HepG2 (cell line): ENCODE data around the gene SLC1A5. TPM values are rescaled to one million over a fixed set of nuclear protein-coding genes. Genes with fewer than 3 reads are reported as not detected.

Experiments used
- ATAC-seq: fragments of 200-7000 bp; cut with Tn5 transposase; 3 replicates; pipeline ENCODE4 v1.9.1; 2020; ENCODE audit warnings: mild to moderate bottlenecking, moderate library complexity
- BruUV-seq: library from RNA; stranded (reverse); fragments of 400-500 nt; replicated peaks from 2 replicates; lab custom pipeline; 2021; lab: Mats Ljungman, UMichigan
- CTCF ChIA-PET: fragments of 300-600 bp; formaldehyde crosslinking; extraction: SDS; loops from one replicate; lab custom pipeline; 2021; ENCODE audit warnings: low total read pairs, inconsistent platforms, low intra/inter-chr PET ratio; lab: Yijun Ruan, JAX
- POLR2A ChIA-PET: fragments of 350-600 bp; sonication (Branson Sonifier 250); formaldehyde crosslinking; loops from one replicate; lab custom pipeline; 2020; ENCODE audit warnings: antibody characterized with exemption, inconsistent platforms; lab: Yijun Ruan, JAX
- DNase-seq: peaks from one replicate; pipeline ENCODE4 v3.0.0-alpha.2; 2015; ENCODE audit warnings: low spot score
- FAIRE-seq: peaks from 3 replicates; lab custom pipeline; 2011; peaks lifted over from hg19 to GRCh38; lab: Jason Lieb, UNC
- H2AFZ ChIP-seq: one replicate; pipeline ENCODE4 v1.6.1; 2011; ENCODE audit warnings: low read length, inconsistent platforms
- H3K27ac ChIP-seq: fragments of 300-600 bp; 3 replicates; pipeline ENCODE4 v1.8.0; 2011; ENCODE audit warnings: mixed run types, mild to moderate bottlenecking, mixed read lengths, low read length, inconsistent platforms; ENCODE audit not compliant: insufficient read depth; ENCODE audit errors: extremely low read length
- H3K27me3 ChIP-seq, 2 experiments: fragments of 200-600 bp in 1 of 2; 2 replicates in 1 of 2; 3 replicates in 1 of 2; pipeline versions ENCODE4 v1.6.0 to v1.8.0; 2011; ENCODE audit warnings: low read length in 2 of 2, mild to moderate bottlenecking in 2 of 2, moderate library complexity in 2 of 2, inconsistent platforms in 1 of 2; ENCODE audit not compliant: insufficient read depth in 2 of 2, control insufficient read depth in 1 of 2
- H3K36me3 ChIP-seq, 2 experiments: fragments of 200-600 bp in 1 of 2; replicated peaks in 1 of 2; 2 replicates in 1 of 2; 3 replicates in 1 of 2; pipeline versions ENCODE4 v1.5.1 to v1.8.0; 2011; ENCODE audit warnings: low read length in 2 of 2, inconsistent platforms in 1 of 2; ENCODE audit not compliant: insufficient read depth in 2 of 2, control insufficient read depth in 1 of 2
- H3K4me1 ChIP-seq: 2 replicates; pipeline ENCODE4 v1.5.1; 2012; ENCODE audit warnings: low read length, inconsistent platforms; ENCODE audit not compliant: insufficient read depth
- H3K4me2 ChIP-seq: 2 replicates; pipeline ENCODE4 v1.6.0; 2011; ENCODE audit warnings: low read depth, low read length, inconsistent platforms
- H3K4me3 ChIP-seq, 3 experiments: fragments of 200-600 bp in 1 of 3; sonication (generic), shearing (Covaris generic) in 1 of 3; replicated peaks in 1 of 3; 2 replicates each; pipeline ENCODE4 v1.5.1; 2011 to 2016; ENCODE audit warnings: low read length in 3 of 3, inconsistent platforms in 2 of 3, low read depth in 2 of 3, mild to moderate bottlenecking in 2 of 3, control low read depth in 1 of 3, mixed read lengths in 1 of 3; ENCODE audit not compliant: insufficient read depth in 1 of 3
- H3K79me2 ChIP-seq: one replicate; pipeline ENCODE4 v1.6.1; 2011; ENCODE audit warnings: low read length, inconsistent platforms; ENCODE audit not compliant: insufficient read depth
- H3K9ac ChIP-seq: 2 replicates; pipeline ENCODE4 v1.6.0; 2011; ENCODE audit warnings: mild to moderate bottlenecking, low read depth, low read length, inconsistent platforms; ENCODE audit not compliant: insufficient read depth
- H3K9me3 ChIP-seq: 2 replicates; pipeline ENCODE4 v1.5.1; 2012; ENCODE audit warnings: mild to moderate bottlenecking, low read length
- H4K20me1 ChIP-seq: 2 replicates; pipeline ENCODE4 v1.6.0; 2011; ENCODE audit warnings: inconsistent platforms, mild to moderate bottlenecking, low read length, moderate library complexity; ENCODE audit not compliant: insufficient read depth
- ARNT ChIP-seq: fragments of 450-650 bp; IDR thresholded peaks from 2 replicates; pipeline ENCODE4 v1.6.1; 2017
- ATF7 ChIP-seq, 2 experiments: fragments of 450-650 bp in 1 of 2; sonication (generic) in 1 of 2; formaldehyde crosslinking in 1 of 2; IDR thresholded peaks; 2 replicates each; pipeline versions ENCODE4 v1.4.0 to v1.6.1; 2016 to 2020; ENCODE audit warnings: antibody characterized with exemption in 1 of 2, mild to moderate bottlenecking in 1 of 2, missing genetic modification reagents in 1 of 2
- CREB1 ChIP-seq, 2 experiments: fragments of 450-650 bp in 1 of 2; IDR thresholded peaks; 2 replicates each; pipeline ENCODE4 v1.6.1; 2016 to 2017; ENCODE audit warnings: control low read depth in 1 of 2, mild to moderate bottlenecking in 1 of 2, missing compliant biosample characterization in 1 of 2, missing genetic modification characterization in 1 of 2
- CREM ChIP-seq, 2 experiments: sonication (generic) in 1 of 2; formaldehyde crosslinking in 1 of 2; IDR thresholded peaks; 2 replicates each; pipeline versions ENCODE4 v1.4.0 to v1.6.1; 2016 to 2020; ENCODE audit warnings: antibody characterized with exemption in 1 of 2, mild to moderate bottlenecking in 1 of 2, missing genetic modification reagents in 1 of 2
- EEA1 ChIP-seq: sonication (generic); formaldehyde crosslinking; IDR thresholded peaks from 2 replicates; pipeline ENCODE4 v1.5.1; 2020; ENCODE audit warnings: mild to moderate bottlenecking, missing genetic modification reagents, borderline replicate concordance
- KDM6A ChIP-seq: IDR thresholded peaks from 2 replicates; pipeline ENCODE4 v1.6.1; 2016; ENCODE audit warnings: low read depth
- MXD4 ChIP-seq: IDR thresholded peaks from 2 replicates; pipeline ENCODE4 v1.6.1; 2016; ENCODE audit warnings: mild to moderate bottlenecking, missing biosample characterization, missing genetic modification reagents
- PITX1 ChIP-seq: sonication (generic); formaldehyde crosslinking; IDR thresholded peaks from 2 replicates; pipeline ENCODE4 v1.5.1; 2020; ENCODE audit warnings: mild to moderate bottlenecking, missing genetic modification reagents
- RELA ChIP-seq: sonication (generic); formaldehyde crosslinking; IDR thresholded peaks from 2 replicates; pipeline ENCODE4 v1.4.0; 2020; ENCODE audit warnings: missing genetic modification reagents
- SSRP1 ChIP-seq: IDR thresholded peaks from 2 replicates; pipeline ENCODE4 v1.6.1; 2016; ENCODE audit warnings: control low read depth
- XBP1 ChIP-seq: sonication (generic); formaldehyde crosslinking; IDR thresholded peaks from 2 replicates; pipeline ENCODE4 v1.5.0; 2020; ENCODE audit warnings: missing genetic modification reagents
- ZNF263 ChIP-seq: sonication (generic); formaldehyde crosslinking; IDR thresholded peaks from 2 replicates; pipeline ENCODE4 v1.4.0; 2020; ENCODE audit warnings: missing genetic modification reagents
- WGBS: methylation state at CpG from one replicate; pipeline ENCODE4 v1.1.6; 2017; ENCODE audit warnings: low lambda C conversion rate; 5-methylcytosine and 5-hydroxymethylcytosine counted together
- in situ Hi-C: cut with HindIII; loops from 2 replicates; pipeline ENCODE4 v1.10.0; 2017; ENCODE audit warnings: low pct_unique_long_range_greater_than_20kb; ENCODE audit not compliant: extremely low pct_ligation_motif_present
- intact Hi-C: fragments of 100-400 bp; cut with micrococcal nuclease; formaldehyde crosslinking; loops from one replicate; pipeline ENCODE4 v1.10.0; 2022; ENCODE audit not compliant: unreplicated experiment
- polyA plus RNA-seq, 8 experiments: library from polyadenylated mRNA; depleted of rRNA in 3 of 8; stranded (reverse) in 7 of 8; unstranded in 1 of 8; fragments of >200 nt; fragmentation: Illumina TruSeq in 4 of 8; extraction: Trizol in 4 of 8; gene quantifications; 2 replicates each; pipeline versions ENCODE4 v1.2.1 to v1.2.3, GENCODE V29; 2011 to 2016; ENCODE audit warnings: low read depth in 4 of 8, missing spikeins in 1 of 8, mixed read lengths in 1 of 8; ENCODE audit not compliant: insufficient read depth in 1 of 8
- total RNA-seq, 5 experiments: library from RNA; depleted of rRNA; stranded (reverse); fragments of >200 nt; fragmentation: Illumina TruSeq; extraction: Trizol; gene quantifications; 2 replicates each; pipeline ENCODE4 v1.2.3, GENCODE V29; 2016; ENCODE audit warnings: low read depth in 1 of 5
- TF ChIP-seq, protein P1 (sequence below): sonication (generic); formaldehyde crosslinking; IDR thresholded peaks from 2 replicates; pipeline ENCODE4 v1.5.1; 2020; ENCODE audit warnings: missing genetic modification reagents, mild to moderate bottlenecking, borderline replicate concordance
- TF ChIP-seq, protein P2 (sequence below): fragments of 450-650 bp; IDR thresholded peaks from 2 replicates; pipeline ENCODE4 v1.6.1; 2017; ENCODE audit warnings: mild to moderate bottlenecking

SLC1A5 gene
- total and polyA plus RNA-seq, 2 of the 13 experiments (the other 11 are each of a cell fraction or from before 2014, with no cell fraction given), result 120 to 159 TPM

DNA sequence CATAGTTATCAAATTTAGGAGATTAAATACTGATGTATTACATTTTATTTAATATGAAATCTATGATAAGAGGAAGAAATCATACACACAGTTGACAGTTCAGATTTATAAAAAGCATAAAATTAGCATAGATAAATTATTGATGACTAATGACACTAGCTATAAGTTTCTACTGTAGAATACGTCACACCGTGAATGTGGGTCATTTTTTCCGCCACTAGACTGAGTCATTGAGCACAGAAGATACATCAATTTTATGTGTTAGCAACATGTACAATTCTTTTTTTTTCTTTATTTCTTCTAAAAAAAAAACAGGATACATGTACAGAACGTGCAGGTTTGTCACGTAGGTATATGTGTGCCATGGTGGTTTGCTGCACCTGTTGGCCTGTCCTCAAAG, 40.1 kb upstream of the SLC1A5 start:
- DNase-seq (no peak), ATAC-seq (no peak), FAIRE-seq (no peak)
- WGBS, result 63% methylated on average over 5 of the region's 5 CpGs
- no TSS peak for BruUV-seq
- peaks cover 29% of the 10 kb centered on the region for H3K4me1 ChIP-seq
- ChIA-PET POLR2A (interaction anchor here (0.6 kb wide), 1 partner anchor 1530 kb away, joined by 3 read pairs; no protein-coding TSS in a partner anchor), CTCF (no interaction called here)
- H3K4me2 ChIP-seq, result no peak overlapping the region
- H3K9ac ChIP-seq, result no peak overlapping the region
- no peak overlapping the region for H2AFZ ChIP-seq
- no peaks in the 10 kb centered on the region for H3K36me3 ChIP-seq
- H3K9me3 ChIP-seq, result no peaks in the 10 kb centered on the region
- no peaks in the 10 kb centered on the region; a peak in 1 of 5 replicates for H3K27me3 ChIP-seq
- H4K20me1 ChIP-seq, result no peaks in the 10 kb centered on the region
- intact Hi-C loops, result no loop called here
- no peak overlapping the region for H3K4me3 ChIP-seq
- TF ChIP-seq ARNT (no peak), CREM (IDR thresholded peaks at IDR 0.05) (no peak), CREM (CRISPR knock-in tag; IDR thresholded peaks at IDR 0.05) (no peak), CREB1 (IDR thresholded peaks at IDR 0.05) (peak; percentile 21; the same call in 1 of the 2 replicates), CREB1 (CRISPR knock-in tag; IDR thresholded peaks at IDR 0.05) (no peak), PITX1 (CRISPR knock-in tag) (no peak)
- no peaks in the 10 kb centered on the region for H3K79me2 ChIP-seq
- in situ Hi-C loops, result no loop called here
- no peak overlapping the region for H3K27ac ChIP-seq

DNA sequence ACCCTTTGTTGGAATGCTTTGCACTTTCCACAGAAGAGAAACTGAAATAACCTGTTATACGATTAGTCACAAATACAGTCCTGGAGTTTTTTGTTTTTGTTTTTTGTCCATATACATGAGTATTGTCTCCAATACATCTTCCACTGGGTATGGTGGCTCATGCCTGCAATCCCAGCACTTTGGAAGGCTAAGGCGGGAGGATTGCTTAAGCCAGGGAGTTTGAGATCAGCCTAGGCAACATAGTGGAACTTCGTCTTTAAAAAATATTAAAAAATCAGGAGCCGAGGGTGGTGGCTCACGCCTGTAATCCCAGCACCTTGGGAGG, 37.3 kb upstream of the SLC1A5 start:
- DNase-seq, result no peak
- ChIA-PET POLR2A (interaction anchor here (1.3 kb wide), 1 partner anchor 41 kb away, joined by 6 read pairs; no protein-coding TSS in a partner anchor), CTCF (no interaction called here)
- no peak for ATAC-seq
- in situ Hi-C loops (no loop called here), intact Hi-C loops (no loop called here)
- Histone ChIP-seq H3K4me2 (no peak overlapping the region; the same call in 1 of the 2 replicates), H3K79me2 (no peaks in the 10 kb centered on the region), H3K9ac (no peak overlapping the region), H4K20me1 (no peaks in the 10 kb centered on the region), H2AFZ (no peak overlapping the region), H3K4me1 (peaks cover 36% of the 10 kb centered on the region), H3K27ac (no peak overlapping the region), H3K36me3 (no peaks in the 10 kb centered on the region), H3K4me3 (no peak overlapping the region), H3K27me3 (no peaks in the 10 kb centered on the region; a peak in 1 of 5 replicates), H3K9me3 (no peaks in the 10 kb centered on the region)
- WGBS, result 39% methylated on average over 5 of the region's 5 CpGs
- no TSS peak for BruUV-seq
- no peak for FAIRE-seq
- TF ChIP-seq ZNF263 (CRISPR knock-in tag), result no peak
- TF ChIP-seq MXD4 (CRISPR knock-in tag), result no peak
- TF ChIP-seq SSRP1 (CRISPR knock-in tag), result no peak
- TF ChIP-seq RELA (CRISPR knock-in tag), result no peak
- TF ChIP-seq, protein P1, sequence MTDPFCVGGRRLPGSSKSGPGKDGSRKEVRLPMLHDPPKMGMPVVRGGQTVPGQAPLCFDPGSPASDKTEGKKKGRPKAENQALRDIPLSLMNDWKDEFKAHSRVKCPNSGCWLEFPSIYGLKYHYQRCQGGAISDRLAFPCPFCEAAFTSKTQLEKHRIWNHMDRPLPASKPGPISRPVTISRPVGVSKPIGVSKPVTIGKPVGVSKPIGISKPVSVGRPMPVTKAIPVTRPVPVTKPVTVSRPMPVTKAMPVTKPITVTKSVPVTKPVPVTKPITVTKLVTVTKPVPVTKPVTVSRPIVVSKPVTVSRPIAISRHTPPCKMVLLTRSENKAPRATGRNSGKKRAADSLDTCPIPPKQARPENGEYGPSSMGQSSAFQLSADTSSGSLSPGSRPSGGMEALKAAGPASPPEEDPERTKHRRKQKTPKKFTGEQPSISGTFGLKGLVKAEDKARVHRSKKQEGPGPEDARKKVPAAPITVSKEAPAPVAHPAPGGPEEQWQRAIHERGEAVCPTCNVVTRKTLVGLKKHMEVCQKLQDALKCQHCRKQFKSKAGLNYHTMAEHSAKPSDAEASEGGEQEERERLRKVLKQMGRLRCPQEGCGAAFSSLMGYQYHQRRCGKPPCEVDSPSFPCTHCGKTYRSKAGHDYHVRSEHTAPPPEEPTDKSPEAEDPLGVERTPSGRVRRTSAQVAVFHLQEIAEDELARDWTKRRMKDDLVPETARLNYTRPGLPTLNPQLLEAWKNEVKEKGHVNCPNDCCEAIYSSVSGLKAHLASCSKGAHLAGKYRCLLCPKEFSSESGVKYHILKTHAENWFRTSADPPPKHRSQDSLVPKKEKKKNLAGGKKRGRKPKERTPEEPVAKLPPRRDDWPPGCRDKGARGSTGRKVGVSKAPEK (CRISPR knock-in tag), result no peak
- no peak for TF ChIP-seq KDM6A (CRISPR knock-in tag)
- TF ChIP-seq ATF7 (IDR thresholded peaks at IDR 0.05), result no peak
- TF ChIP-seq ATF7 (CRISPR knock-in tag; IDR thresholded peaks at IDR 0.05), result no peak
- TF ChIP-seq XBP1 (CRISPR knock-in tag), result no peak
- TF ChIP-seq, protein P2, sequence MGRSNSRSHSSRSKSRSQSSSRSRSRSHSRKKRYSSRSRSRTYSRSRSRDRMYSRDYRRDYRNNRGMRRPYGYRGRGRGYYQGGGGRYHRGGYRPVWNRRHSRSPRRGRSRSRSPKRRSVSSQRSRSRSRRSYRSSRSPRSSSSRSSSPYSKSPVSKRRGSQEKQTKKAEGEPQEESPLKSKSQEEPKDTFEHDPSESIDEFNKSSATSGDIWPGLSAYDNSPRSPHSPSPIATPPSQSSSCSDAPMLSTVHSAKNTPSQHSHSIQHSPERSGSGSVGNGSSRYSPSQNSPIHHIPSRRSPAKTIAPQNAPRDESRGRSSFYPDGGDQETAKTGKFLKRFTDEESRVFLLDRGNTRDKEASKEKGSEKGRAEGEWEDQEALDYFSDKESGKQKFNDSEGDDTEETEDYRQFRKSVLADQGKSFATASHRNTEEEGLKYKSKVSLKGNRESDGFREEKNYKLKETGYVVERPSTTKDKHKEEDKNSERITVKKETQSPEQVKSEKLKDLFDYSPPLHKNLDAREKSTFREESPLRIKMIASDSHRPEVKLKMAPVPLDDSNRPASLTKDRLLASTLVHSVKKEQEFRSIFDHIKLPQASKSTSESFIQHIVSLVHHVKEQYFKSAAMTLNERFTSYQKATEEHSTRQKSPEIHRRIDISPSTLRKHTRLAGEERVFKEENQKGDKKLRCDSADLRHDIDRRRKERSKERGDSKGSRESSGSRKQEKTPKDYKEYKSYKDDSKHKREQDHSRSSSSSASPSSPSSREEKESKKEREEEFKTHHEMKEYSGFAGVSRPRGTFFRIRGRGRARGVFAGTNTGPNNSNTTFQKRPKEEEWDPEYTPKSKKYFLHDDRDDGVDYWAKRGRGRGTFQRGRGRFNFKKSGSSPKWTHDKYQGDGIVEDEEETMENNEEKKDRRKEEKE, result no peak
- no peak for TF ChIP-seq EEA1 (CRISPR knock-in tag)
